WERI-Rb-1 (cell line): ENCODE results near the gene IL15RA.

Experiments used
- DNase-seq: peaks from one replicate; pipeline ENCODE4 v3.0.0-alpha.2; 2020
- H3K27ac ChIP-seq: fragments of 250-450 bp; sonication (Bioruptor Pico); 2 replicates; pipeline ENCODE4 v1.5.1; 2020; ENCODE audit warnings: mild to moderate bottlenecking, moderate library complexity
- H3K27me3 ChIP-seq: fragments of 250-450 bp; sonication (Bioruptor Pico); 2 replicates; pipeline ENCODE4 v1.5.1; 2021; ENCODE audit warnings: mild to moderate bottlenecking, low read depth, moderate library complexity; ENCODE audit not compliant: insufficient read depth, severe bottlenecking
- H3K36me3 ChIP-seq: fragments of 250-450 bp; sonication (Bioruptor Pico); 2 replicates; pipeline ENCODE4 v1.5.1; 2020; ENCODE audit warnings: mild to moderate bottlenecking, moderate library complexity
- H3K4me3 ChIP-seq: 2 replicates; pipeline ENCODE4 v1.5.1; 2011; ENCODE audit warnings: low read depth, mild to moderate bottlenecking, control low read depth, low read length
- H3K9me3 ChIP-seq: fragments of 250-450 bp; sonication (Bioruptor Pico); 2 replicates; pipeline ENCODE4 v1.5.1; 2021; ENCODE audit warnings: mild to moderate bottlenecking, moderate library complexity; ENCODE audit not compliant: severe bottlenecking
- CTCF ChIP-seq: IDR thresholded peaks from 2 replicates; pipeline ENCODE4 v1.5.1; 2011; ENCODE audit warnings: low read depth, mild to moderate bottlenecking, control low read depth, inconsistent platforms, low read length

Gene IL15RA

GRCh38 chr10:5902511-5903274, 74.7 kb downstream of the IL15RA start:
- H3K27ac ChIP-seq = no peak overlapping the region
- no peaks in the 10 kb centered on the region for H3K9me3 ChIP-seq
- H3K27me3 ChIP-seq = no peaks in the 10 kb centered on the region
- DNase-seq = no peak
- no peaks in the 10 kb centered on the region for H3K36me3 ChIP-seq
- H3K4me3 ChIP-seq = no peak overlapping the region
- TF ChIP-seq CTCF = no peak
